H1 (cell line): ENCODE measurements around the gene TIAM2. TPM values are rescaled to one million over a fixed set of nuclear protein-coding genes. Genes with fewer than 3 reads are reported as not detected.

Experiments
- EP300 ChIP-seq, 2 experiments: IDR thresholded peaks; 1 replicate in 1 of 2; 2 replicates in 1 of 2; pipeline ENCODE4 v1.6.1; 2011 to 2012; ENCODE audit warnings: low read depth in 2 of 2, low read length in 2 of 2, mild to moderate bottlenecking in 2 of 2, borderline replicate concordance in 1 of 2, inconsistent platforms in 1 of 2, moderate library complexity in 1 of 2
- FOSL1 ChIP-seq: IDR thresholded peaks from 2 replicates; pipeline ENCODE4 v1.6.1; 2011; ENCODE audit warnings: mild to moderate bottlenecking, low read depth, low read length, moderate library complexity; ENCODE audit not compliant: insufficient read depth
- HDAC2 ChIP-seq, 2 experiments: fragments of 300-600 bp in 1 of 2; sonication (generic) in 1 of 2; IDR thresholded peaks; 2 replicates each; pipeline ENCODE4 v1.6.1; 2011 to 2012; ENCODE audit warnings: low read depth in 2 of 2, low read length in 2 of 2, mild to moderate bottlenecking in 2 of 2, moderate library complexity in 2 of 2, borderline replicate concordance in 1 of 2, inconsistent platforms in 1 of 2
- PHF8 ChIP-seq: fragments of 200-600 bp; sonication (generic); conservative IDR thresholded peaks from 2 replicates; pipeline ENCODE4 v1.7.1; 2012; ENCODE audit warnings: low read depth, mild to moderate bottlenecking, inconsistent platforms, low read length, moderate library complexity
- RAD21 ChIP-seq, 2 experiments: IDR thresholded peaks in 1 of 2; conservative IDR thresholded peaks in 1 of 2; 2 replicates each; pipeline ENCODE4 v1.6.1; 2011; ENCODE audit warnings: low read depth in 2 of 2, low read length in 2 of 2, improper control_type of control experiment in 1 of 2, inconsistent platforms in 1 of 2, mild to moderate bottlenecking in 1 of 2, moderate library complexity in 1 of 2
- TCF12 ChIP-seq: IDR thresholded peaks from 2 replicates; pipeline ENCODE4 v1.6.1; 2011; ENCODE audit warnings: low read depth, mild to moderate bottlenecking, low read length
- polyA plus RNA-seq, 7 experiments: library from polyadenylated mRNA; depleted of rRNA in 3 of 7; stranded (reverse) in 5 of 7; unstranded in 2 of 7; fragments of >200 nt in 5 of 7; fragments of 200-250 nt in 2 of 7; gene quantifications; 1 replicate in 5 of 7; 2 replicates in 1 of 7; 4 replicates in 1 of 7; pipeline versions ENCODE4 v1.2.1 to v1.2.3, GENCODE V29; 2011 to 2013; ENCODE audit warnings: missing spikeins in 2 of 7, mixed read lengths in 2 of 7
- total RNA-seq: library from RNA; stranded (reverse); fragmentation: NEBNext Ultra II Directional; extraction: Animal tissue kit (Norgen Biotek cat#: 25700); gene quantifications from 2 replicates; pipeline ENCODE4 v1.2.1, GENCODE V29; 2021

TIAM2 gene
- total and polyA plus RNA-seq, 2 of the 8 experiments (the other 6 are each of a cell fraction or from before 2014, with no cell fraction given), result 7.4 to 23.9 TPM

DNA sequence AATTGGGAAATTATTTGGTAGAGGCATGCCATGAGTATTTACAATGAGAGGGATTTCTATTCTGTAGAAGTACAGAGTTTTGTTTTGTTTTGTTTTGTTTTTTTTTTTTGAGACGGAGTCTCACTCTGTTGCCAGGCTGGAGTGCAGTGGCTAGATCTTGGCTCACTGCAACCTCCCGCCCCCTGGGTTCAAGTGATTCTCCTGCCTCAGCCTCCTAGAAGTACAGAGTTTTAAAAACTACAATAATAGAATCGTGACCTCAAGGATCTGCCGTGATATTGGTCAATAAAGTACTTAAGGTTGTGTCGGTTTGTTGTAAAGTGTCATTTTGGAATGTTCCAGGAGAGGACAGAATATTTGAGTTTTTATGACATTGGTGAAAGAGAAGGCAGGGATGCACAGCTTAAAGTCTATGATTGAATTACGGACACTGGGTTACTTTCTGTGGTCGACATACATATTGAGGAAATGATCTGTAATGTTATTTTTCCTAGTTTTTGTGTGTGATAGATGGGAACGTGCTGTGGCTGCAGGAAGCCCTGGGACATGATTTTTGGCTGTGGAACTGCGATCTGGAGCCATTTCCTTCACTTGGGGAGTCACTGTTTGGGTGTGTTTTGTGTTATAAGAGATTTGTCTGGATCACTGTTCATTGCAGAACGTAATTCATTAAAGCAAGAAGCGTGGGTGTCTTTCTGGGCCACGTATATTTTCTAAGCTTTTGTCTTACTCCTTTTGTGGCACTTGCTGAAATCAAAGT is 59.6 kb downstream of the TIAM2 start (continued):
- TF ChIP-seq HDAC2 (IDR thresholded peaks at IDR 0.05; ENCODE audit: borderline replicate concordance in 1 of 2, low read depth in 2 of 2, low read length in 2 of 2) (no peak), EP300 (IDR thresholded peaks at IDR 0.05; ENCODE audit: borderline replicate concordance in 1 of 2, low read depth in 2 of 2, low read length in 2 of 2) (no peak), PHF8 (no peak), FOSL1 (no peak), TCF12 (no peak), RAD21 (IDR thresholded peaks at IDR 0.05 in 1 of 2, conservative IDR thresholded peaks at IDR 0.05 in 1 of 2; ENCODE audit: low read depth in 2 of 2, low read length in 2 of 2) (no peak)
